MM.1S (cell line): Measurements from ENCODE around the gene ZSCAN21.

Experiments used
- DNase-seq: peaks from one replicate; pipeline ENCODE4 v3.0.0-alpha.2; 2015
- H2AFZ ChIP-seq: fragments of 300-600 bp; sonication (generic); 2 replicates; pipeline ENCODE4 v1.6.0; 2016; ENCODE audit warnings: antibody characterized with exemption, low read length
- H3F3A ChIP-seq: fragments of 300-600 bp; sonication (generic); 2 replicates; pipeline ENCODE4 v1.6.1; 2016; ENCODE audit warnings: mild to moderate bottlenecking, antibody characterized with exemption, low read length, moderate library complexity, mixed read lengths; ENCODE audit not compliant: insufficient read depth
- H3K27ac ChIP-seq: fragments of 300-600 bp; sonication (generic); 2 replicates; pipeline ENCODE4 v1.5.1; 2016; ENCODE audit warnings: mild to moderate bottlenecking, low read length
- H3K27me3 ChIP-seq: fragments of 300-600 bp; sonication (generic); replicated peaks from 2 replicates; pipeline ENCODE4 v1.6.0; 2016; ENCODE audit warnings: low read length; ENCODE audit not compliant: insufficient read depth
- H3K36me3 ChIP-seq: fragments of 300-600 bp; sonication (generic); replicated peaks from 2 replicates; pipeline ENCODE4 v1.6.1; 2016; ENCODE audit warnings: mild to moderate bottlenecking, low read length, mixed read lengths; ENCODE audit not compliant: insufficient read depth
- H3K4me1 ChIP-seq: fragments of 300-600 bp; sonication (generic); 2 replicates; pipeline ENCODE4 v1.6.1; 2016; ENCODE audit warnings: low read length, mixed read lengths
- H3K4me2 ChIP-seq: fragments of 300-600 bp; sonication (generic); 2 replicates; pipeline ENCODE4 v1.6.0; 2016; ENCODE audit warnings: low read depth, low read length
- H3K4me3 ChIP-seq: fragments of 300-600 bp; sonication (generic); 2 replicates; pipeline ENCODE4 v1.5.1; 2016; ENCODE audit warnings: low read length, mixed read lengths
- H3K79me2 ChIP-seq: fragments of 300-600 bp; sonication (generic); 2 replicates; pipeline ENCODE4 v1.6.1; 2016; ENCODE audit warnings: mixed run types, low read length, mixed read lengths
- H3K9ac ChIP-seq: fragments of 300-600 bp; sonication (generic); 2 replicates; pipeline ENCODE4 v1.6.1; 2016; ENCODE audit warnings: low read length, mixed read lengths
- H3K9me2 ChIP-seq: fragments of 300-600 bp; sonication (generic); replicated peaks from 2 replicates; pipeline ENCODE4 v1.6.1; 2016; ENCODE audit warnings: mild to moderate bottlenecking, low read length, mixed read lengths; ENCODE audit not compliant: insufficient read depth
- H3K9me3 ChIP-seq: fragments of 300-600 bp; sonication (generic); replicated peaks from 2 replicates; pipeline ENCODE4 v1.6.1; 2016; ENCODE audit warnings: mild to moderate bottlenecking, low read length, mixed read lengths; ENCODE audit not compliant: insufficient read depth
- H4K20me1 ChIP-seq: fragments of 300-600 bp; sonication (generic); 2 replicates; pipeline ENCODE4 v1.6.1; 2016; ENCODE audit warnings: mild to moderate bottlenecking, low read length, moderate library complexity, mixed read lengths; ENCODE audit not compliant: insufficient read depth
- CTCF ChIP-seq: fragments of 300-600 bp; sonication (generic); IDR thresholded peaks from 2 replicates; pipeline ENCODE4 v1.5.1; 2016; ENCODE audit warnings: antibody characterized with exemption, low read length, mixed read lengths
- EZH2 ChIP-seq: fragments of 300-600 bp; sonication (generic); optimal IDR thresholded peaks from 2 replicates; pipeline ENCODE3; 2017; ENCODE audit warnings: low read depth, mild to moderate bottlenecking, antibody characterized with exemption, low read length, mixed read lengths
- EZH2phosphoT487 ChIP-seq: fragments of 300-600 bp; sonication (generic); IDR thresholded peaks from 2 replicates; pipeline ENCODE4 v1.6.1; 2018; ENCODE audit warnings: antibody characterized with exemption, low read length

The ZSCAN21 gene

GRCh38 chr7:100072462-100072861, 22.9 kb downstream of the ZSCAN21 start:
- Histone ChIP-seq H3K79me2 (peaks cover 9% of the 10 kb centered on the region), H3K4me2 (no peak overlapping the region), H3K27me3 (no peaks in the 10 kb centered on the region), H3K4me3 (no peak overlapping the region), H2AFZ (no peak overlapping the region), H3K9me2 (no peaks in the 10 kb centered on the region), H3K27ac (no peak overlapping the region), H3K9ac (no peak overlapping the region), H4K20me1 (no peaks in the 10 kb centered on the region), H3F3A (peaks cover 3% of the 10 kb centered on the region; the same call in 1 of the 2 replicates), H3K36me3 (peaks cover 57% of the 10 kb centered on the region), H3K9me3 (no peaks in the 10 kb centered on the region; the same call in 1 of the 2 replicates), H3K4me1 (no peaks in the 10 kb centered on the region)
- no peak for DNase-seq
- TF ChIP-seq EZH2 (no peak), CTCF (no peak), EZH2phosphoT487 (no peak)

- Histone ChIP-seq H3K9me3 (no peaks in the 10 kb centered on the region; the same call in 1 of the 2 replicates), H3K9me2 (no peaks in the 10 kb centered on the region), H3K27ac (no peak overlapping the region), H3K4me2 (no peak overlapping the region), H2AFZ (no peak overlapping the region), H3K36me3 (peaks cover 63% of the 10 kb centered on the region), H3K79me2 (peaks cover 30% of the 10 kb centered on the region), H3K4me1 (no peaks in the 10 kb centered on the region), H3K27me3 (no peaks in the 10 kb centered on the region), H4K20me1 (no peaks in the 10 kb centered on the region), H3K9ac (no peak overlapping the region), H3F3A (peaks cover 3% of the 10 kb centered on the region; the same call in 1 of the 2 replicates), H3K4me3 (no peak overlapping the region)
- no peak for DNase-seq
- TF ChIP-seq EZH2phosphoT487, result no peak
- no peak for TF ChIP-seq EZH2
- TF ChIP-seq CTCF, result no peak
These were observed 25.3 kb downstream of the ZSCAN21 start for GRCh38 chr7:100074841-100075240.

- Histone ChIP-seq H3K4me3 (no peak overlapping the region), H3K9me2 (no peaks in the 10 kb centered on the region), H3K27me3 (no peaks in the 10 kb centered on the region), H3K36me3 (peaks cover 60% of the 10 kb centered on the region), H3K79me2 (peaks cover 36% of the 10 kb centered on the region), H3K9ac (no peak overlapping the region), H3F3A (peaks cover 3% of the 10 kb centered on the region; the same call in 1 of the 2 replicates), H2AFZ (no peak overlapping the region), H3K9me3 (no peaks in the 10 kb centered on the region; the same call in 1 of the 2 replicates), H4K20me1 (no peaks in the 10 kb centered on the region), H3K4me2 (no peak overlapping the region), H3K27ac (no peak overlapping the region), H3K4me1 (peaks cover 5% of the 10 kb centered on the region; the same call in 1 of the 2 replicates)
- TF ChIP-seq EZH2phosphoT487 (no peak), CTCF (no peak), EZH2 (no peak)
- DNase-seq, result no peak
These were observed 25.8 kb downstream of the ZSCAN21 start for GRCh38 chr7:100075418-100075817.
